Measurements from ENCODE around the gene HOXA10. TPM values are rescaled to one million over a fixed set of nuclear protein-coding genes. Genes with fewer than 3 reads are reported as not detected.

The HOXA10 gene
- total RNA-seq, 1 experiment from 2014 or later, result not detected

DNA sequence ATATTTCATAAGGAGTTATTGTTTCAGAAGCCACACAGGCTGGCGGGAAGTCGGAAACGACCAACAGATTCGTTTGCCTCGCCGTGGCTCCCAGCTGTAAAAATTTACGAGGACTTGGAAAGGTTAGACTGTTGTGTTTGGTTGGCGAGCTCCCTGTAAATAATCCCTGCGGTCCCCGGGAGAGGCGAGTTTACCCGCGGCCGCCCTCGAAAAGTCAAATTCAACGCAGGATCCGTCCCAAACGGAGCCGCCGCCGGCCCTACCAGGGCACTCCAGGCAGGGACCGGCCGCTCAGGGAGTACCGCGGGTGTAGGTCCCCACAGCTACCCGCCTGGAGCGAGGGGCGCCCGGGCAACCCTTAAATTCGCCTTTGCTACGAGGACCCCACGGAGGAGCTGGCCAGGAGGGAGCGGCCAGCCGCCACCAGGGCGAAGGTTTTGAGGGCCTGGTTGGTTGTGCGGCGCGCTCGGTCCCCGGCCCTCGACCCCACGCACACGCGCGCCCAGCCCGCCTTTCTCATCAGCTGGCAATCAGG is 8.1 kb downstream of the HOXA10 start:
- Histone ChIP-seq H3T11ph (ENCODE audit: low read length) (no peak overlapping the region), H3K79me2 (ENCODE audit: insufficient read depth, low read length) (no peaks in the 10 kb centered on the region), H3K9ac (ENCODE audit: extremely low read depth, insufficient read length, low read length) (no peak overlapping the region), H4K91ac (ENCODE audit: insufficient read length, low read depth, low read length) (no peak overlapping the region), H2BK12ac (ENCODE audit: insufficient read length, low read depth, low read length) (no peak overlapping the region), H3K4ac (ENCODE audit: low read depth, low read length) (no peak overlapping the region), H3K79me1 (ENCODE audit: insufficient read depth, low read depth, low read length, poor library complexity, severe bottlenecking) (no peaks in the 10 kb centered on the region), H3K23ac (ENCODE audit: insufficient read length, low read depth, low read length) (no peak overlapping the region), H2AFZ (ENCODE audit: low read length) (no peak overlapping the region), H2BK120ac (ENCODE audit: low read depth, low read length, poor library complexity, severe bottlenecking) (no peak overlapping the region), H3K23me2 (ENCODE audit: insufficient read length, low read depth, low read length, poor library complexity, severe bottlenecking) (no peaks in the 10 kb centered on the region), H4K8ac (replicated peaks; ENCODE audit: insufficient read length, low read depth, low read length) (no peak overlapping the region), H4K20me1 (ENCODE audit: control insufficient read depth, insufficient read depth, insufficient read length) (no peaks in the 10 kb centered on the region), H4K5ac (ENCODE audit: insufficient read length, low read depth, low read length) (no peak overlapping the region), H2BK20ac (ENCODE audit: low read depth, low read length, poor library complexity, severe bottlenecking) (no peak overlapping the region), H3K14ac (ENCODE audit: insufficient read depth, low read length) (no peak overlapping the region), H2BK15ac (ENCODE audit: low read depth, low read length) (no peak overlapping the region), H2BK5ac (ENCODE audit: insufficient read length, low read length) (no peak overlapping the region), H3K27me3 (ENCODE audit: insufficient read depth, low read length) (peaks cover 96% of the 10 kb centered on the region), H3K27ac (ENCODE audit: insufficient read length, low read depth, low read length) (no peak overlapping the region), H3K4me2 (ENCODE audit: insufficient read depth, insufficient read length, low read length) (no peak overlapping the region), H3K18ac (ENCODE audit: insufficient read length, low read depth, low read length) (no peak overlapping the region), H2AK5ac (ENCODE audit: insufficient read length, low read length) (no peak overlapping the region), H3K9me3 (ENCODE audit: control insufficient read depth, low read depth, low read length) (no peaks in the 10 kb centered on the region), H3K4me1 (ENCODE audit: insufficient read depth, low read length) (no peaks in the 10 kb centered on the region), H3K56ac (ENCODE audit: insufficient read length, low read depth, low read length) (no peak overlapping the region)
- H3K4me3 Mint-ChIP-seq, result no peak overlapping the region
- peaks cover 99% of the 10 kb centered on the region for H3K27me3 Mint-ChIP-seq (ENCODE audit: low read depth)
- H3K36me3 Mint-ChIP-seq (ENCODE audit: insufficient read depth in 1 of 3, low read depth in 3 of 3), result no peaks in the 10 kb centered on the region; a peak in 1 of 7 replicates
- peaks cover 5 to 17% of the 10 kb centered on the region in 2 experiments for H3K9me3 Mint-ChIP-seq
- TF ChIP-seq, protein P1, sequence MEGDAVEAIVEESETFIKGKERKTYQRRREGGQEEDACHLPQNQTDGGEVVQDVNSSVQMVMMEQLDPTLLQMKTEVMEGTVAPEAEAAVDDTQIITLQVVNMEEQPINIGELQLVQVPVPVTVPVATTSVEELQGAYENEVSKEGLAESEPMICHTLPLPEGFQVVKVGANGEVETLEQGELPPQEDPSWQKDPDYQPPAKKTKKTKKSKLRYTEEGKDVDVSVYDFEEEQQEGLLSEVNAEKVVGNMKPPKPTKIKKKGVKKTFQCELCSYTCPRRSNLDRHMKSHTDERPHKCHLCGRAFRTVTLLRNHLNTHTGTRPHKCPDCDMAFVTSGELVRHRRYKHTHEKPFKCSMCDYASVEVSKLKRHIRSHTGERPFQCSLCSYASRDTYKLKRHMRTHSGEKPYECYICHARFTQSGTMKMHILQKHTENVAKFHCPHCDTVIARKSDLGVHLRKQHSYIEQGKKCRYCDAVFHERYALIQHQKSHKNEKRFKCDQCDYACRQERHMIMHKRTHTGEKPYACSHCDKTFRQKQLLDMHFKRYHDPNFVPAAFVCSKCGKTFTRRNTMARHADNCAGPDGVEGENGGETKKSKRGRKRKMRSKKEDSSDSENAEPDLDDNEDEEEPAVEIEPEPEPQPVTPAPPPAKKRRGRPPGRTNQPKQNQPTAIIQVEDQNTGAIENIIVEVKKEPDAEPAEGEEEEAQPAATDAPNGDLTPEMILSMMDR (conservative IDR thresholded peaks at IDR 0.05), result no peak
- no CpG with 5 or more reads among the region's 46 CpGs for WGBS (ENCODE audit: extremely low coverage, insufficient read length, low lambda C conversion rate)
- H3K27ac Mint-ChIP-seq, result no peak overlapping the region
- DNase-seq, result no peak
- H3K4me1 Mint-ChIP-seq, result peaks cover 0 to 15% of the 10 kb centered on the region in 2 experiments; a peak in 3 of 4 replicates
